CD4-positive, alpha-beta T cell treated with Interleukin-21 for 1 hour (primary cell): ENCODE data around the gene SYNM.
"Not testable (repeated sequence)": the region's sequence is repeated elsewhere in the genome, so short reads cannot be mapped to it uniquely, and the experiment has no call there.

Source experiments
- DNase-seq: peaks from one replicate; pipeline ENCODE4 v3.0.0-alpha.2; 2020

The SYNM gene

DNA sequence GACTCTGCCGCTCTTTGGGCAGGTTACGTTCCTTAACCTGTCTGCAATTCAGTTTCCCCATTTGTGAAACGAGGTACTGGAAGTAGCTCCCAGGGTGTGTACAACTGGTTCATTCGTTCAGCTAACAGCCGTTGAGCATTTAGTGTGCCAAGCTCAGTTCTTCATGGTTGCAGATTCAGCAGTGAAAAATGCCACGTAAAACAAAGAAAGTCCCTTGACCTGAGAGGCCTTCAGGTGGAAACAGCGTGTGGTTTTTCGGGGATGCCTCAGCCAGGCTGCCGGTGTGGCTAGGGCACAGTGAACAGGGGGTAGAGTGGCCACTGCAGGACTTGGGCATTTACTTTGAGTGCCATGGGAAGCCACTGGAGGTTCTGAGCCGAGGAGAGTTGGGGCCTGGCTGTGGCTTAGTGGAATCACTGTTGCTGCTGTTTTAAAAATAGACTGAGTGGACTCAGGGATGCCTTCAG is 4.7 kb downstream of the SYNM start:
- no peak for DNase-seq

- DNase-seq = no peak
Observed at GRCh38 chr15:99110093-99110492, 5.2 kb downstream of the SYNM start.

GRCh38 chr15:99110581-99111320 is 5.9 kb downstream of the SYNM start:
- DNase-seq = peak; percentile 7

- DNase-seq = not testable (repeated sequence)
Observed at GRCh38 chr15:99111641-99112040, 6.8 kb downstream of the SYNM start.

- no peak for DNase-seq
Observed at GRCh38 chr15:99113547-99114271, 8.8 kb downstream of the SYNM start.

- DNase-seq = no peak
Observed at GRCh38 chr15:99114511-99115299, 9.8 kb downstream of the SYNM start.

DNA sequence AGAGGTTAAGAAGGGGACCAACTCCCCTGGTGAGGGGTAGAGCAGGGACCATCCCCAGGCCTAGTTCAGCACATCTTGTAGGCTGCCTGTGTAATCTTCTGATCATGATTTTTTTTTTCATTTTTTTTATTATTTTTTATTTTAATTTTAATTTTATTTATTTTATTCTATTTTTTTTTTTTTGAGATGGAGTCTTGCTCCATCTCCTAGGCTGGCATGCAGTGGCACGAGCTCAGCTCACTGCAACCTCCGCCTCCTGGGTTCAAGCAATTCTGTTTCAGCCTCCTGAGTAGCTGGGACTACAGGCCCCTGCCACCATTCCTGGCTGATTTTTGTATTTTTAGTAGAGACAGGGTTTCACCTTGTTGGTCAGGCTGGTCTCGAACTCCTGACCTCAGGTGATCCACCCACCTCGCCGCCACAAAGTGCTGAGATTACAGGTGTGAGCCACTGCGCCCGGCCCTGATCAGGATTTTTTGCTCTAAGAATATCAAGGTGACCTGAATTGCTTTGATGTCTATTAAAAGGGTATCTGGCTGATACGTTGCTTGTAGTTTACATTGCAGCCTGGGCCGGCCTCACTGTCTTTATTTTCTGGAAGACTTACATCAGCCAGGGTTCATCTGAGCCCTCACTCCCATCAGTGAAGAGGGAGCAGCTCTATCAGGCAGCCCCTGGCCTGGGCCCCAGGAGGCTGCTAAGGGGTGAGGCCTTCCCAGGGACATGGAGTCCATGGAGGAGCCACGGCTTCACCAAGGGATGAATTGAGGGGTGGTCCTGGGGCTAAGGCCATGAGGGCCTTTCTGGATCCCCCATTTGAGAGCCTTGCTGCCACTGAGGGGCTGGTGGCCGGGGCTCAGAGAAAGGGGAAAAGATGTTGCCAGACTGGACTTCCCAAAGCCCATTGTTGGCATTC is 10.7 kb downstream of the SYNM start:
- DNase-seq = no peak

DNA sequence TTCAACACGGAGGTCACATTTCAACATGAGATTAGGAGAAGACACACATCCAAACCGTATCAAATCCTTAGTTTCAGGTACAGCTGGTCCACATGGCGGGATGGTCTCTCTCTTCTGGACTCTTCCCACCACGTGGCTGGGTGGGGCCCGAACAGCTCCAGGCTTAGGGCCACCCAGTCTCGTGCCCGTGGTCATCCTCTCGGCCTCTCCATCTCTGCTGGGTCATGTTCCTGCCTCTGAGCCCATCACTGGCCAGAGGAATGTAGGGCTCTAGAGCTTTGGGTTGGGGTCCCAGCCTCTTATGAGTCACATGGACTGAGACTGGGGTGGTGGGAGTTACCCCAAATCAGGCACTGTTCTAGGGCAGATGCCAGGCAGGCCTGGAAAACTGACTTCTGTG is 12.2 kb downstream of the SYNM start:
- no peak for DNase-seq

DNA sequence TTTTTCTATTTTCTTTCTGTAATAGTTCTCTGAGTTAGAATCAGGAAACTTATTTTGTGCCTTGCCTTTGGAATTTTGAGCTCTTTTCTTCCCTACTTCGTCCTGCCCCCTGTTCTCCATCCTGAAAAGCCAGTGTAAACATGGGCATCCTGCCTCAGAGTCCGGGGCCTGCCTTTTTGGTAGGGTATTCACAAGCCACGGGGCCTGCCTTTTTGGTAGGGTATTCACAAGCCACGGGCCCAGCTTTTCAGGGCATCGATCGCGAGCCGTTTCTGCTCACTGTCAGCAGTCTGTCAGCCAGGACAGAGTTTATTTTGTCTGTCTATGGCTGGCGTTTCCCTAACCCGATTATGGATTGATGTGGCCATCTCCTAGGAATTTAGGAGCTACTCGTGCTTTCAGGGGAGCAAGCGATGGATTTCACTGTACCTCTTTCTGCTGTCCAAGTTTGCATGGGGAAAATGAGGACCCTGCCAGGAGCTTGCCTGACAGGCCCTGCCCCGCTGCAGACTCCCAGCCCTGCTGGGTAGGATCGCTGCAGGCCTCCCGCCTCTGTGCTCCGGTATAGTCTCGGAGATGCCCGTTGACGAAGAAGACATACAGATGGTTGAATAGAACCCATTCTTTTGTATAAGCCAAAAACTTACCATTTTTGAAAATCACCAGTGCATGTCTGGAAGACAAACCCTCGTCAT is 12.8 kb downstream of the SYNM start:
- no peak for DNase-seq

- no peak for DNase-seq
Observed at GRCh38 chr15:99118258-99118632, 13.4 kb downstream of the SYNM start.

GRCh38 chr15:99118801-99119546 is 14.1 kb downstream of the SYNM start:
- DNase-seq = no peak

GRCh38 chr15:99120050-99120777 is 15.3 kb downstream of the SYNM start:
- no peak for DNase-seq

- no peak for DNase-seq
Observed at GRCh38 chr15:99121207-99121606, 16.3 kb downstream of the SYNM start.

- no peak for DNase-seq
Observed at GRCh38 chr15:99121691-99122410, 17.0 kb downstream of the SYNM start.

GRCh38 chr15:99122831-99123712 is 18.2 kb downstream of the SYNM start:
- no peak for DNase-seq

DNA sequence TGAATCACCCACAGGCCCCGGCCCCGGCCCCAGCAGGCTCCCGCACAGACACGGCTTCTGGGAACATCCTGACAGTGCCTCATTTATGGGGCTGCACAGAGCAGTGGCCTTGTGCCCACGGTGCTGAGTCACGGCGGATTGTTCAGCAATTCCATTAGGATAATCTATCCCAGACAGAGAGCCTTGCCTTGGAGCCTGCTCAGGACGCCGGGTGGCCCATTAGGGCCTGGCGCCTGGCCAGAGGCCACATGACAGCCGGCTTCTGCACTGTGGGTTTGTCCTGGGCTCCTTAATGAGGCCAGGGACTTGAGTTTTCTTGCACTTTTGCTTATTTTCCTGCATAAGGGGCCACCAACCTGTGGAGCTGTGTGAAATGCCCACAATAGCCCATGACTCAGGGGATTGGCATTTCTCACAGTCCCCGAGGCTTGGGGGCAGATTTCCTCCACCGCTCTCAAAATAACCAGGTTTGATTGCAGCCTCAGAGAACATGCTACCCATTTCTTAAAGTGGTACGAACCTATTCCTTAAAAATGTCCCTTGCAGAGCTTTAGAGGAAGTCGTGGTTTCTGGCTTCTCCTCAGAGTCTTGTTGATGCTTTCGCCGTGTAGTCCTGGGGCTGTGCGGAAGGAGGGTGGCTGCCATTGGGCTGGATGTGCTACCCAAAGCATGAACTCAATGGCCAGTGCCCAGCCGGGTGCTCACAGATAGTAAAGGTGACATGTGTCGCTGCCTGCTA is 19.0 kb downstream of the SYNM start:
- no peak for DNase-seq

GRCh38 chr15:99124641-99125040 is 19.8 kb downstream of the SYNM start:
- DNase-seq = no peak
